IMR-90 (cell line): ENCODE results near the gene ESM1. TPM values are rescaled to one million over a fixed set of nuclear protein-coding genes. Genes with fewer than 3 reads are reported as not detected.

Experiments used
- ATAC-seq: fragments of 200-7000 bp; cut with Tn5 transposase; 2 replicates; pipeline ENCODE4 v1.9.1; 2020; ENCODE audit warnings: low read depth, mild to moderate bottlenecking, moderate library complexity
- BruUV-seq: library from RNA; stranded (reverse); fragments of 400-500 nt; replicated peaks from 2 replicates; lab custom pipeline; 2021; lab: Mats Ljungman, UMichigan
- CTCF ChIA-PET: fragments of 300-600 bp; formaldehyde crosslinking; extraction: SDS; loops from one replicate; lab custom pipeline; 2021; ENCODE audit warnings: antibody characterized with exemption; lab: Yijun Ruan, JAX
- POLR2A ChIA-PET: fragments of 300-600 bp; sonication (Branson Sonifier 250); formaldehyde crosslinking; loops from one replicate; lab custom pipeline; 2022; ENCODE audit warnings: antibody characterized with exemption; ENCODE audit not compliant: unreplicated experiment; lab: Charles Lee
- DNase-seq: peaks from one replicate; pipeline ENCODE4 v3.0.0; 2013
- H2AFZ ChIP-seq: replicated peaks from 2 replicates; pipeline ENCODE3; 2013; ENCODE audit warnings: low read length, mild to moderate bottlenecking; ENCODE audit not compliant: poor library complexity
- H2AK5ac ChIP-seq: 2 replicates; pipeline ENCODE4 v1.6.1; 2013; ENCODE audit warnings: low read depth, low read length, inconsistent platforms
- H2AK9ac ChIP-seq: replicated peaks from 2 replicates; pipeline ENCODE3; 2013; ENCODE audit warnings: mild to moderate bottlenecking, low read depth, low read length, moderate library complexity; ENCODE audit not compliant: poor library complexity
- H2BK120ac ChIP-seq: 2 replicates; pipeline ENCODE4 v1.6.1; 2013; ENCODE audit warnings: low read depth, low read length, inconsistent platforms
- H2BK15ac ChIP-seq: 3 replicates; pipeline ENCODE4 v1.6.1; 2013; ENCODE audit warnings: low read depth, low read length, inconsistent platforms
- H2BK20ac ChIP-seq: 2 replicates; pipeline ENCODE4 v1.6.1; 2013; ENCODE audit warnings: low read depth, mild to moderate bottlenecking, inconsistent platforms, low read length, moderate library complexity
- H2BK5ac ChIP-seq: 2 replicates; pipeline ENCODE4 v1.6.1; 2013; ENCODE audit warnings: mild to moderate bottlenecking, low read depth, low read length, inconsistent platforms; ENCODE audit not compliant: poor library complexity, severe bottlenecking
- H3K14ac ChIP-seq: replicated peaks from 2 replicates; pipeline ENCODE4 v1.6.1; 2013; ENCODE audit warnings: low read depth, low read length, inconsistent platforms
- H3K18ac ChIP-seq: 2 replicates; pipeline ENCODE4 v1.6.1; 2013; ENCODE audit warnings: low read depth, low read length, control low read depth
- H3K23ac ChIP-seq: 2 replicates; pipeline ENCODE4 v1.6.1; 2013; ENCODE audit warnings: low read depth, low read length, inconsistent platforms
- H3K27ac ChIP-seq: 2 replicates; pipeline ENCODE4 v1.5.1; 2013; ENCODE audit warnings: mild to moderate bottlenecking, control low read depth, low read length; ENCODE audit not compliant: insufficient read depth
- H3K27me3 ChIP-seq: 2 replicates; pipeline ENCODE4 v1.6.1; 2013; ENCODE audit warnings: low read length; ENCODE audit not compliant: control insufficient read depth, insufficient read depth
- H3K36me3 ChIP-seq: 2 replicates; pipeline ENCODE4 v1.6.1; 2013; ENCODE audit warnings: low read length, mixed read lengths; ENCODE audit not compliant: control insufficient read depth, insufficient read depth
- H3K4ac ChIP-seq: 2 replicates; pipeline ENCODE4 v1.6.1; 2013; ENCODE audit warnings: low read depth, low read length, inconsistent platforms
- H3K4me1 ChIP-seq: 2 replicates; pipeline ENCODE4 v1.6.1; 2013; ENCODE audit warnings: low read length, mixed read lengths; ENCODE audit not compliant: control insufficient read depth, insufficient read depth
- H3K4me2 ChIP-seq: 2 replicates; pipeline ENCODE4 v1.6.1; 2013; ENCODE audit warnings: low read depth, mild to moderate bottlenecking, control low read depth, low read length, moderate library complexity
- H3K4me3 ChIP-seq: 2 replicates; pipeline ENCODE4 v1.5.1; 2013; ENCODE audit warnings: low read depth, mild to moderate bottlenecking, control low read depth, low read length, moderate library complexity; ENCODE audit not compliant: insufficient read depth
- H3K56ac ChIP-seq: 2 replicates; pipeline ENCODE4 v1.6.1; 2013; ENCODE audit warnings: low read length, inconsistent platforms; ENCODE audit not compliant: insufficient read depth; ENCODE audit errors: extremely low read depth
- H3K79me1 ChIP-seq, 2 experiments: 2 replicates each; pipeline ENCODE4 v1.6.1; 2013; ENCODE audit warnings: low read length in 2 of 2, inconsistent platforms in 1 of 2, low read depth in 1 of 2
- H3K9ac ChIP-seq: 2 replicates; pipeline ENCODE4 v1.6.1; 2013; ENCODE audit warnings: low read depth, low read length, control low read depth
- H3K9me1 ChIP-seq: 2 replicates; pipeline ENCODE4 v1.6.1; 2013; ENCODE audit warnings: low read length, inconsistent platforms; ENCODE audit not compliant: insufficient read depth
- H3K9me3 ChIP-seq: 2 replicates; pipeline ENCODE4 v1.6.1; 2013; ENCODE audit warnings: low read length; ENCODE audit not compliant: control insufficient read depth, insufficient read depth
- H4K20me1 ChIP-seq: 2 replicates; pipeline ENCODE4 v1.6.1; 2013; ENCODE audit warnings: low read length, inconsistent platforms; ENCODE audit not compliant: insufficient read depth
- H4K5ac ChIP-seq: 2 replicates; pipeline ENCODE4 v1.6.1; 2013; ENCODE audit warnings: mild to moderate bottlenecking, low read depth, low read length, control low read depth
- H4K8ac ChIP-seq, 2 experiments: 2 replicates each; pipeline ENCODE4 v1.6.1; 2013; ENCODE audit warnings: low read depth in 2 of 2, low read length in 2 of 2, control low read depth in 1 of 2, inconsistent platforms in 1 of 2
- H4K91ac ChIP-seq: 2 replicates; pipeline ENCODE4 v1.6.1; 2013; ENCODE audit warnings: low read depth, low read length, inconsistent platforms; ENCODE audit not compliant: insufficient read depth
- CTCF ChIP-seq: conservative IDR thresholded peaks from 2 replicates; pipeline ENCODE4 v1.5.1; 2012; ENCODE audit warnings: mild to moderate bottlenecking, low read depth, low read length, improper control_type of control experiment
- ELK1 ChIP-seq: fragments of 150-350 bp; IDR thresholded peaks from 2 replicates; pipeline ENCODE4 v1.6.1; 2016; ENCODE audit warnings: low read depth, mild to moderate bottlenecking, low read length, moderate library complexity, borderline replicate concordance
- FOS ChIP-seq: fragments of 150-350 bp; IDR thresholded peaks from 2 replicates; pipeline ENCODE4 v1.6.1; 2016; ENCODE audit warnings: low read depth, low read length
- MAZ ChIP-seq: IDR thresholded peaks from 2 replicates; pipeline ENCODE4 v1.6.1; 2012; ENCODE audit warnings: low read depth, mild to moderate bottlenecking, low read length, improper control_type of control experiment, moderate library complexity, borderline replicate concordance
- MXI1 ChIP-seq: IDR thresholded peaks from 2 replicates; pipeline ENCODE4 v1.6.1; 2012; ENCODE audit warnings: low read depth, mild to moderate bottlenecking, low read length, moderate library complexity, borderline replicate concordance
- POLR2A ChIP-seq: IDR thresholded peaks from 2 replicates; pipeline ENCODE4 v1.6.1; 2012; ENCODE audit warnings: mild to moderate bottlenecking, low read depth, low read length
- RCOR1 ChIP-seq: IDR thresholded peaks from 2 replicates; pipeline ENCODE4 v1.6.1; 2012; ENCODE audit warnings: mild to moderate bottlenecking, low read length, improper control_type of control experiment; ENCODE audit not compliant: insufficient replicate concordance
- WGBS, 2 experiments: methylation state at CpG; one replicate each; pipeline versions ENCODE4 v1.1.5 to v1.1.7; 2013; ENCODE audit warnings: missing lambda C conversion rate in 2 of 2; ENCODE audit not compliant: insufficient read length in 1 of 2; ENCODE audit errors: extremely low coverage in 2 of 2; 5-methylcytosine and 5-hydroxymethylcytosine counted together
- dilution Hi-C: fragments of 300-500 bp; cut with HindIII; formaldehyde crosslinking; loops from one replicate; pipeline ENCODE4 v1.14.3; 2018; ENCODE audit warnings: low sequenced_read_pairs; ENCODE audit not compliant: unreplicated experiment
- in situ Hi-C: fragments of 300-500 bp; cut with MboI; formaldehyde crosslinking; loops from 3 replicates; pipeline ENCODE4 v1.14.3; 2019; ENCODE audit warnings: low sequenced_read_pairs, inconsistent platforms, mixed read lengths
- intact Hi-C: fragments of 100-400 bp; cut with micrococcal nuclease; formaldehyde crosslinking; loops from 2 replicates; pipeline ENCODE4 v1.10.0; 2022
- polyA plus RNA-seq, 3 experiments: library from polyadenylated mRNA; depleted of rRNA; stranded (reverse); fragments of >200 nt; gene quantifications; 2 replicates each; pipeline ENCODE4 v1.2.3, GENCODE V29; 2012; ENCODE audit warnings: low replicate concordance in 1 of 3
- total RNA-seq: library from RNA; depleted of rRNA; stranded (reverse); fragments of >200 nt; gene quantifications from 2 replicates; pipeline ENCODE4 v1.2.3, GENCODE V29; 2012

ESM1 gene
- total and polyA plus RNA-seq, 2 of the 4 experiments (the other 2 are of a cell fraction), result 7.1 to 10.2 TPM

GRCh38 chr5:54994628-54995027, 9.2 kb upstream of the ESM1 start:
- DNase-seq (no peak), ATAC-seq (no peak)
- H2AK9ac ChIP-seq, result no peak overlapping the region
- no peak overlapping the region; the same call in 1 of the 2 replicates for H2BK20ac ChIP-seq
- no peak overlapping the region for H3K27ac ChIP-seq
- no CpG with 5 or more reads among the region's 2 CpGs for WGBS, 2 experiments
- H3K23ac ChIP-seq, result no peak overlapping the region
- H2AFZ ChIP-seq, result no peak overlapping the region
- intact Hi-C loops (no loop called here), dilution Hi-C loops (no loop called here), in situ Hi-C loops (no loop called here)
- H2AK5ac ChIP-seq, result no peak overlapping the region
- H4K5ac ChIP-seq, result no peak overlapping the region
- TF ChIP-seq MXI1 (no peak), MAZ (no peak), CTCF (no peak), ELK1 (no peak), RCOR1 (no peak), POLR2A (no peak), FOS (no peak)
- no peaks in the 10 kb centered on the region for H3K9me3 ChIP-seq
- peaks cover 2% of the 10 kb centered on the region; the same call in 1 of the 2 replicates for H3K4me1 ChIP-seq
- no peak overlapping the region for H3K9ac ChIP-seq
- POLR2A ChIA-PET, result no interaction called here
- no peaks in the 10 kb centered on the region for H3K79me1 ChIP-seq
- H3K9me1 ChIP-seq, result peaks cover 4% of the 10 kb centered on the region
- no peak overlapping the region for H3K18ac ChIP-seq
- no peaks in the 10 kb centered on the region for H3K27me3 ChIP-seq
- no peak overlapping the region for H3K4me2 ChIP-seq
- no peaks in the 10 kb centered on the region for H3K36me3 ChIP-seq
- H3K14ac ChIP-seq, result no peak overlapping the region
- H3K56ac ChIP-seq, result no peak overlapping the region
- no peaks in the 10 kb centered on the region for H4K20me1 ChIP-seq
- no TSS peak for BruUV-seq
- H2BK15ac ChIP-seq, result no peak overlapping the region
- H3K4ac ChIP-seq, result no peak overlapping the region
- H3K4me3 ChIP-seq, result no peak overlapping the region
- CTCF ChIA-PET, result no interaction called here
- no peak overlapping the region for H2BK5ac ChIP-seq
- H4K91ac ChIP-seq, result no peak overlapping the region
- H2BK120ac ChIP-seq, result no peak overlapping the region
- H4K8ac ChIP-seq, result no peak overlapping the region
